Neuronal stem cell (in vitro differentiated cells): ENCODE measurements around the gene CNTNAP1.

ENCODE experiments used
- DNase-seq: peaks from one replicate; pipeline ENCODE4 v3.0.0-alpha.2; 2013; ENCODE audit warnings: low spot score
- H2AFZ ChIP-seq: one replicate; pipeline ENCODE4 v1.6.1; 2013; ENCODE audit warnings: mild to moderate bottlenecking, low read length, inconsistent platforms
- H2AK5ac ChIP-seq: 2 replicates; pipeline ENCODE4 v1.6.1; 2013; ENCODE audit warnings: low read depth, mild to moderate bottlenecking, inconsistent platforms, low read length, moderate library complexity, mixed read lengths
- H2BK120ac ChIP-seq: 2 replicates; pipeline ENCODE4 v1.6.1; 2013; ENCODE audit warnings: low read depth, mild to moderate bottlenecking, inconsistent platforms, low read length, moderate library complexity, mixed read lengths
- H2BK12ac ChIP-seq: one replicate; pipeline ENCODE4 v1.6.1; 2013; ENCODE audit warnings: low read length, inconsistent platforms
- H2BK15ac ChIP-seq: 2 replicates; pipeline ENCODE4 v1.6.1; 2013; ENCODE audit warnings: mild to moderate bottlenecking, low read length, inconsistent platforms, mixed read lengths
- H2BK5ac ChIP-seq: one replicate; pipeline ENCODE4 v1.6.1; 2013; ENCODE audit warnings: inconsistent platforms, mild to moderate bottlenecking, low read length, moderate library complexity
- H3K14ac ChIP-seq: one replicate; pipeline ENCODE4 v1.6.1; 2013; ENCODE audit warnings: low read length, inconsistent platforms
- H3K18ac ChIP-seq: 2 replicates; pipeline ENCODE4 v1.6.1; 2013; ENCODE audit warnings: low read length, inconsistent platforms
- H3K23ac ChIP-seq: 2 replicates; pipeline ENCODE4 v1.6.1; 2013; ENCODE audit warnings: low read depth, mild to moderate bottlenecking, mixed read lengths, low read length, inconsistent platforms; ENCODE audit not compliant: poor library complexity
- H3K27ac ChIP-seq: replicated peaks from 3 replicates; pipeline ENCODE4 v1.5.1; 2013; ENCODE audit warnings: low read length, inconsistent platforms
- H3K27me3 ChIP-seq, 3 experiments: 2 replicates each; pipeline ENCODE4 v1.6.1; 2013; ENCODE audit warnings: low read length in 3 of 3, mild to moderate bottlenecking in 2 of 3, inconsistent platforms in 1 of 3, low read depth in 1 of 3, mixed read lengths in 1 of 3, moderate library complexity in 1 of 3; ENCODE audit not compliant: control insufficient read depth in 3 of 3, insufficient read depth in 3 of 3
- H3K36me3 ChIP-seq, 2 donors: replicated peaks in 1 of 2; 2 replicates each; pipeline ENCODE4 v1.6.1; 2013; ENCODE audit warnings: low read length in 2 of 2; ENCODE audit not compliant: control insufficient read depth in 2 of 2, insufficient read depth in 2 of 2
- H3K4ac ChIP-seq: 2 replicates; pipeline ENCODE4 v1.6.1; 2013; ENCODE audit warnings: inconsistent platforms, mild to moderate bottlenecking, low read length, moderate library complexity
- H3K4me1 ChIP-seq, 2 donors: 1 replicate in 1 of 2; 2 replicates in 1 of 2; pipeline ENCODE4 v1.6.1; 2013; ENCODE audit warnings: low read length in 2 of 2, low read depth in 1 of 2; ENCODE audit not compliant: control insufficient read depth in 2 of 2, insufficient read depth in 1 of 2
- H3K4me2 ChIP-seq: one replicate; pipeline ENCODE4 v1.6.1; 2013; ENCODE audit warnings: mild to moderate bottlenecking, low read length, inconsistent platforms; ENCODE audit not compliant: insufficient read depth, poor library complexity, severe bottlenecking
- H3K4me3 ChIP-seq, 2 donors: 2 replicates each; pipeline ENCODE4 v1.5.1; 2013; ENCODE audit warnings: low read length in 2 of 2, mild to moderate bottlenecking in 2 of 2, inconsistent platforms in 1 of 2, moderate library complexity in 1 of 2
- H3K79me1 ChIP-seq: one replicate; pipeline ENCODE4 v1.6.1; 2013; ENCODE audit warnings: low read depth, mild to moderate bottlenecking, inconsistent platforms, low read length, moderate library complexity
- H3K9ac ChIP-seq: one replicate; pipeline ENCODE4 v1.6.1; 2013; ENCODE audit warnings: mild to moderate bottlenecking, low read depth, low read length, inconsistent platforms; ENCODE audit not compliant: poor library complexity
- H3K9me3 ChIP-seq, 2 donors: replicated peaks in 1 of 2; 2 replicates each; pipeline versions ENCODE3 to v1.6.1; 2013; ENCODE audit warnings: low read length in 2 of 2, mild to moderate bottlenecking in 2 of 2, inconsistent platforms in 1 of 2, low read depth in 1 of 2, mixed read lengths in 1 of 2, moderate library complexity in 1 of 2; ENCODE audit not compliant: control insufficient read depth in 2 of 2, insufficient read depth in 1 of 2
- H4K8ac ChIP-seq: one replicate; pipeline ENCODE4 v1.6.1; 2013; ENCODE audit warnings: low read depth, mild to moderate bottlenecking, inconsistent platforms, low read length, moderate library complexity
- H4K91ac ChIP-seq: one replicate; pipeline ENCODE4 v1.6.1; 2013; ENCODE audit warnings: low read length, low read depth, mild to moderate bottlenecking, inconsistent platforms; ENCODE audit not compliant: poor library complexity
- WGBS, 2 donors: extraction: QIAGEN DNeasy Blood & Tissue Kit; methylation state at CpG; one replicate each; pipeline ENCODE4 v1.1.7; 2013; ENCODE audit warnings: missing lambda C conversion rate in 2 of 2, mixed read lengths in 1 of 2; ENCODE audit not compliant: insufficient read length in 2 of 2, insufficient replicate concordance in 1 of 2; ENCODE audit errors: extremely low coverage in 2 of 2; 5-methylcytosine and 5-hydroxymethylcytosine counted together

The CNTNAP1 gene

DNA sequence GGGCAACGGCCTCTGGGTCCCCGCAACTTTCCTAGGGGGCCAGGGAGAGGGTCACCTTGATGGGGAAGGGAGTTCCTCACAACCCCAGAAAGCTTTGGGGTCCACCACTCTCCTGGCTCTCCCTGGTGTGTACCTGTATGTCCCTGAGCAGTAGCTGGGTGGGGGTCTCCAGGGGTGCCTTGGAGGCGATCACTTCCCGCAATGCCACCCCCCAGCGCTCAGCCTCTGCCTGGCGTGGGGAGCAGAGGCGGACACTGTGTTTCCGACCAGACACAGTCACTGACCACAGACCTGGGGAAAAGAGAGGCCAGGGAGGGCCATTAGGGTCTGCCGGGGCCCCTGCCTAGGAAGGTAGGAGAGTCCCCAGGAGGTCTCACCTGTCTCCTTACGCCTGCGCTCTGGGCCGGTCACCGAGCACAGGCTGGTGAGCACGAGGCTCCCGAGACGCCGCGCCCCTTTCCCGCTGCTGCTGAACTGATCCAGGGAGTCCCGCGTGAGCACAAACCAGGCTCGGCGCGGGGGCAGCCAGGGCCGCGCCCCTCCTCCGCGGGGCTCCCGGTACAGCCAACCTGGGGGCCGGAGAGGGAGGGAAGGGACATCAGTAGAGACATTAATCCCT is 9.0 kb upstream of the CNTNAP1 start:
- no peak for DNase-seq
- Histone ChIP-seq H2AK5ac (peak overlapping the region; percentile 84), H3K9ac (no peak overlapping the region), H4K8ac (no peak overlapping the region), H3K14ac (peak overlapping the region; percentile 3), H3K9me3 (peaks cover 0 to 2% of the 10 kb centered on the region in 2 donors), H2BK120ac (no peak overlapping the region), H4K91ac (no peak overlapping the region), H3K4me3 (no peak overlapping the region), H3K4me2 (peak overlapping the region; percentile 18), H2AFZ (no peak overlapping the region), H3K79me1 (peaks cover 19% of the 10 kb centered on the region), H3K36me3 (peaks cover 4 to 51% of the 10 kb centered on the region in 2 donors), H2BK5ac (peak overlapping the region; percentile 66), H3K27ac (no peak overlapping the region), H3K23ac (no peak overlapping the region), H2BK12ac (no peak overlapping the region), H3K4ac (no peak overlapping the region), H3K4me1 (peaks cover 17 to 39% of the 10 kb centered on the region in 2 donors), H3K18ac (peak overlapping the region; percentile 83), H2BK15ac (no peak overlapping the region), H3K27me3 (peaks cover 0 to 58% (median 10%) of the 10 kb centered on the region in 3 experiments)
- WGBS, 2 donors, result no CpG with 5 or more reads among the region's 30 CpGs

DNA sequence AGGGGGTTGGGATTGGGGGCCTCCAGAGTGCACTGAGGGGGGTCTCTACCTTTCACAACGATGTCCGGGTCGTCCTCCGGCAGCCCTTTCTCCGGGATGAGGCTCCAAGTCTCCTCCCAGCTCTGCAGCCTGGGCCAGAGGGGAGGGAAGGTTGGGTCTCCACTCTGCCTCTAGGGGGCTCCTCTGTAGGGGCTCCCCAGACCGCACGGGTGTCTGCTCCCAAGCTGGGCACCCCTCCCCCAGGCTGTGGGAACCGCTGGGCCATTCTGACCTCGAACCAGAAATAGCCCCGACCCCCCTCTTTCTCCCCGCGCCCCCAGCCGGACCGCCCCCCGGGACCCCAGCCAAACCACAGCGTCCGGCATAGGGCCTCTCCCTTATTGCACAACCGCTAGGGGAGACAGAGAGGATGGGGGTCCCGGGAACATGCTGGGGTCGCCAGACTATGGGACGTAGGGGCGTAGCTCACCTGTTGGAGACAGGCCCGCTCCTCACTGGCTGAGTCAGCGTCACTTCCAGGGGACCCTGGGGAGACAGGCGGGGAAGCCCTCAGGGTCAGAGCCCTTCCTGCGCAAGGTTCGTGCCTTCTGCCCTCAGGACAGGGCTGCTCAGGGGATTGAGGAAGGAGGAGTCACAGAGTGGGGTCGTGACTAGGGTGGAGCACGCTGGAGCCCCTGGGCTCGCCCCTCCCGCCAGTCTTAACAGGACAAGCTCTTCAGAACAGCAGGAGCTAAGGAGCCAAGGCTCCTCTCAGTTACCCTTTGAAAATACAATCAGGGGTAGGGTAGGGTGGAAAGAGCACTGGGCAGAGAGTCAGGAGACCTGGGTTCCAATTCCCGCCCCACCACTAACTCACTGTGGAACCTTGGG is 8.2 kb upstream of the CNTNAP1 start:
- peak overlapping the region; percentile 28 for H3K4me2 ChIP-seq
- no peak overlapping the region for H4K8ac ChIP-seq
- H3K14ac ChIP-seq, result no peak overlapping the region
- no peak overlapping the region for H3K4ac ChIP-seq
- H3K4me3 ChIP-seq, result peak overlapping the region in 1 of 2 donors; percentile 94
- peaks cover 17 to 44% of the 10 kb centered on the region in 2 donors for H3K4me1 ChIP-seq
- H4K91ac ChIP-seq, result no peak overlapping the region
- H3K9ac ChIP-seq, result peak overlapping the region; percentile 16
- H3K23ac ChIP-seq, result peak overlapping the region; percentile 29
- H2BK15ac ChIP-seq, result no peak overlapping the region
- peaks cover 19% of the 10 kb centered on the region for H3K79me1 ChIP-seq
- H3K18ac ChIP-seq, result peak overlapping the region; percentile 44
- H2BK120ac ChIP-seq, result no peak overlapping the region
- H2BK5ac ChIP-seq, result no peak overlapping the region
- H3K27me3 ChIP-seq, result peaks cover 0 to 58% (median 10%) of the 10 kb centered on the region in 3 experiments
- peaks cover 4 to 46% of the 10 kb centered on the region in 2 donors for H3K36me3 ChIP-seq
- H2AFZ ChIP-seq, result no peak overlapping the region
- WGBS, 2 donors, result no CpG with 5 or more reads among the region's 32 CpGs
- peaks cover 0 to 2% of the 10 kb centered on the region in 2 donors for H3K9me3 ChIP-seq
- no peak for DNase-seq
- H2AK5ac ChIP-seq, result peak overlapping the region; percentile 84
- H3K27ac ChIP-seq, result no peak overlapping the region
- no peak overlapping the region for H2BK12ac ChIP-seq

DNA sequence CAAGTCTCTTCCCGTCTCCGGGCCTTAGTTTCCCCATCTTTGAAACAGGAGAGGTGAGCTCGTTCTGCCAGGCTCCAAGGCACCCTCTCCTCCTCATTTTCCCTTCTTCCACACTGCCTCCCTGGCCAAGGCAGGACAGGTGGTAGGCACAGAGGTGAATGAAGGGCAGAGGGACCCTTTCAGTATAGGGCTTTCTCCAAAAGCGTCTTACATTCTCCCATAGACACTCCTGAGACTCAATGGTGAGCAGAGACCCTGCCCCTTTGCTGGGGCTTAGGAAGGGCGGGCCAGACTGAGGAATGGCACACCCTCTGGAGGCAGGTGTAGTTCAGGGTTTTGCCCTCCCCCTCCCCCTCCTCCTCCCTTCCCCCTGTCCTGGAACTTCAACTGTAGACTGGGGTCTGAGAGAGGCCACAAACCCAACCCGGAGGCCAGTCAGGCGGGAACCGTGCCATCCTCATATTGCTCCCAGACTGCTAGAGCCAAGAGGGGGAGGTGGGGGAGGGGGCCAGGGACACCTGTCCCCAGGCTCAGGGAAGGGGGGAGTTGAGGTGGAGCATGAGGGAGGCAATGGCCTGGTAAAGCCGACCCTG is 7.5 kb upstream of the CNTNAP1 start:
- Histone ChIP-seq H2AFZ (no peak overlapping the region), H3K36me3 (peaks cover 4 to 39% of the 10 kb centered on the region in 2 donors), H2BK120ac (no peak overlapping the region), H3K4me3 (peak overlapping the region; percentile 93 to 94), H4K8ac (no peak overlapping the region), H3K9me3 (peaks cover 0 to 2% of the 10 kb centered on the region in 2 donors), H3K27me3 (peaks cover 0 to 58% (median 10%) of the 10 kb centered on the region in 3 experiments), H3K4me2 (peak overlapping the region; percentile 99), H3K9ac (no peak overlapping the region), H2BK12ac (no peak overlapping the region), H3K79me1 (peaks cover 19% of the 10 kb centered on the region), H3K4me1 (peaks cover 18 to 47% of the 10 kb centered on the region in 2 donors), H2BK15ac (no peak overlapping the region), H2BK5ac (peak overlapping the region; percentile 94), H3K23ac (peak overlapping the region; percentile 89), H3K18ac (peak overlapping the region; percentile 84), H2AK5ac (peak overlapping the region; percentile 75), H4K91ac (no peak overlapping the region), H3K27ac (no peak overlapping the region), H3K4ac (peak overlapping the region; percentile 66), H3K14ac (no peak overlapping the region)
- DNase-seq, result no peak
- no CpG with 5 or more reads among the region's 9 CpGs for WGBS, 2 donors
